Ovary (tissue), 3 donors: Measurements from ENCODE around the gene GZMA.

Experiments used
- CTCF ChIP-seq, 3 donors: fragments of 450-650 bp in 2 of 3; fragments of 200-600 bp in 1 of 3; IDR thresholded peaks; one replicate each; pipeline versions ENCODE4 v1.5.1 to v1.8.0; 2016 to 2022; ENCODE audit warnings: antibody characterized with exemption in 3 of 3, mild to moderate bottlenecking in 1 of 3
- POLR2A ChIP-seq: fragments of 450-650 bp; IDR thresholded peaks from one replicate; pipeline ENCODE4 v1.6.1; 2017; ENCODE audit warnings: antibody characterized with exemption, mild to moderate bottlenecking, moderate library complexity
- donor health status: DM: no; HTN: no; CAD: no.

GRCh38 chr5:55070968-55071367 is 31.5 kb upstream of the GZMA start:
- TF ChIP-seq CTCF (IDR thresholded peaks at IDR 0.05) (no peak), POLR2A (no peak)
